Measurements from ENCODE around the gene RBM4B.

GRCh38 chr11:66686801-66687750, 9.4 kb upstream of the RBM4B start:
- no peak for TF ChIP-seq RARB (CRISPR knock-in tag; IDR thresholded peaks at IDR 0.05)
- TF ChIP-seq PATZ1 (CRISPR knock-in tag; IDR thresholded peaks at IDR 0.05; ENCODE audit: borderline replicate concordance) = no peak
- no peak for TF ChIP-seq TSHZ2 (CRISPR knock-in tag; IDR thresholded peaks at IDR 0.05)
- TF ChIP-seq ZNF565 (CRISPR knock-in tag; conservative IDR thresholded peaks at IDR 0.05; ENCODE audit: low read depth) = no peak
- no peak for TF ChIP-seq TOX (CRISPR knock-in tag; IDR thresholded peaks at IDR 0.05; ENCODE audit: borderline replicate concordance)
- no peak for TF ChIP-seq POU6F1 (CRISPR knock-in tag; IDR thresholded peaks at IDR 0.05; ENCODE audit: borderline replicate concordance, low read depth)
- no peak for TF ChIP-seq ZNF8 (CRISPR knock-in tag; IDR thresholded peaks at IDR 0.05)
- no peak for TF ChIP-seq SNAI2 (CRISPR knock-in tag; IDR thresholded peaks at IDR 0.05)
- TF ChIP-seq OSR1 (CRISPR knock-in tag; IDR thresholded peaks at IDR 0.05) = no peak

Data from SK-N-SH treated with all-trans-retinoic acid at 6 μM for 48 hours (cell line).